IMR-90 (cell line): ENCODE measurements around the gene OR1K1. TPM values are rescaled to one million over a fixed set of nuclear protein-coding genes. Genes with fewer than 3 reads are reported as not detected.

Experiments
- ATAC-seq: fragments of 200-7000 bp; cut with Tn5 transposase; 2 replicates; pipeline ENCODE4 v1.9.1; 2020; ENCODE audit warnings: low read depth, mild to moderate bottlenecking, moderate library complexity
- BruUV-seq: library from RNA; stranded (reverse); fragments of 400-500 nt; replicated peaks from 2 replicates; lab custom pipeline; 2021; lab: Mats Ljungman, UMichigan
- CTCF ChIA-PET: fragments of 300-600 bp; formaldehyde crosslinking; extraction: SDS; loops from one replicate; lab custom pipeline; 2021; ENCODE audit warnings: antibody characterized with exemption; lab: Yijun Ruan, JAX
- POLR2A ChIA-PET: fragments of 300-600 bp; sonication (Branson Sonifier 250); formaldehyde crosslinking; loops from one replicate; lab custom pipeline; 2022; ENCODE audit warnings: antibody characterized with exemption; ENCODE audit not compliant: unreplicated experiment; lab: Charles Lee
- DNase-seq: peaks from one replicate; pipeline ENCODE4 v3.0.0; 2013
- H2AFZ ChIP-seq: replicated peaks from 2 replicates; pipeline ENCODE3; 2013; ENCODE audit warnings: low read length, mild to moderate bottlenecking; ENCODE audit not compliant: poor library complexity
- H2AK5ac ChIP-seq: 2 replicates; pipeline ENCODE4 v1.6.1; 2013; ENCODE audit warnings: low read depth, low read length, inconsistent platforms
- H2AK9ac ChIP-seq: replicated peaks from 2 replicates; pipeline ENCODE3; 2013; ENCODE audit warnings: mild to moderate bottlenecking, low read depth, low read length, moderate library complexity; ENCODE audit not compliant: poor library complexity
- H2BK120ac ChIP-seq: 2 replicates; pipeline ENCODE4 v1.6.1; 2013; ENCODE audit warnings: low read depth, low read length, inconsistent platforms
- H2BK15ac ChIP-seq: 3 replicates; pipeline ENCODE4 v1.6.1; 2013; ENCODE audit warnings: low read depth, low read length, inconsistent platforms
- H2BK20ac ChIP-seq: 2 replicates; pipeline ENCODE4 v1.6.1; 2013; ENCODE audit warnings: low read depth, mild to moderate bottlenecking, inconsistent platforms, low read length, moderate library complexity
- H2BK5ac ChIP-seq: 2 replicates; pipeline ENCODE4 v1.6.1; 2013; ENCODE audit warnings: mild to moderate bottlenecking, low read depth, low read length, inconsistent platforms; ENCODE audit not compliant: poor library complexity, severe bottlenecking
- H3K14ac ChIP-seq: replicated peaks from 2 replicates; pipeline ENCODE4 v1.6.1; 2013; ENCODE audit warnings: low read depth, low read length, inconsistent platforms
- H3K18ac ChIP-seq: 2 replicates; pipeline ENCODE4 v1.6.1; 2013; ENCODE audit warnings: low read depth, low read length, control low read depth
- H3K23ac ChIP-seq: 2 replicates; pipeline ENCODE4 v1.6.1; 2013; ENCODE audit warnings: low read depth, low read length, inconsistent platforms
- H3K27ac ChIP-seq: 2 replicates; pipeline ENCODE4 v1.5.1; 2013; ENCODE audit warnings: mild to moderate bottlenecking, control low read depth, low read length; ENCODE audit not compliant: insufficient read depth
- H3K27me3 ChIP-seq: 2 replicates; pipeline ENCODE4 v1.6.1; 2013; ENCODE audit warnings: low read length; ENCODE audit not compliant: control insufficient read depth, insufficient read depth
- H3K36me3 ChIP-seq: 2 replicates; pipeline ENCODE4 v1.6.1; 2013; ENCODE audit warnings: low read length, mixed read lengths; ENCODE audit not compliant: control insufficient read depth, insufficient read depth
- H3K4ac ChIP-seq: 2 replicates; pipeline ENCODE4 v1.6.1; 2013; ENCODE audit warnings: low read depth, low read length, inconsistent platforms
- H3K4me1 ChIP-seq: 2 replicates; pipeline ENCODE4 v1.6.1; 2013; ENCODE audit warnings: low read length, mixed read lengths; ENCODE audit not compliant: control insufficient read depth, insufficient read depth
- H3K4me2 ChIP-seq: 2 replicates; pipeline ENCODE4 v1.6.1; 2013; ENCODE audit warnings: low read depth, mild to moderate bottlenecking, control low read depth, low read length, moderate library complexity
- H3K4me3 ChIP-seq: 2 replicates; pipeline ENCODE4 v1.5.1; 2013; ENCODE audit warnings: low read depth, mild to moderate bottlenecking, control low read depth, low read length, moderate library complexity; ENCODE audit not compliant: insufficient read depth
- H3K56ac ChIP-seq: 2 replicates; pipeline ENCODE4 v1.6.1; 2013; ENCODE audit warnings: low read length, inconsistent platforms; ENCODE audit not compliant: insufficient read depth; ENCODE audit errors: extremely low read depth
- H3K79me1 ChIP-seq, 2 experiments: 2 replicates each; pipeline ENCODE4 v1.6.1; 2013; ENCODE audit warnings: low read length in 2 of 2, inconsistent platforms in 1 of 2, low read depth in 1 of 2
- H3K9ac ChIP-seq: 2 replicates; pipeline ENCODE4 v1.6.1; 2013; ENCODE audit warnings: low read depth, low read length, control low read depth
- H3K9me1 ChIP-seq: 2 replicates; pipeline ENCODE4 v1.6.1; 2013; ENCODE audit warnings: low read length, inconsistent platforms; ENCODE audit not compliant: insufficient read depth
- H3K9me3 ChIP-seq: 2 replicates; pipeline ENCODE4 v1.6.1; 2013; ENCODE audit warnings: low read length; ENCODE audit not compliant: control insufficient read depth, insufficient read depth
- H4K20me1 ChIP-seq: 2 replicates; pipeline ENCODE4 v1.6.1; 2013; ENCODE audit warnings: low read length, inconsistent platforms; ENCODE audit not compliant: insufficient read depth
- H4K5ac ChIP-seq: 2 replicates; pipeline ENCODE4 v1.6.1; 2013; ENCODE audit warnings: mild to moderate bottlenecking, low read depth, low read length, control low read depth
- H4K8ac ChIP-seq, 2 experiments: 2 replicates each; pipeline ENCODE4 v1.6.1; 2013; ENCODE audit warnings: low read depth in 2 of 2, low read length in 2 of 2, control low read depth in 1 of 2, inconsistent platforms in 1 of 2
- H4K91ac ChIP-seq: 2 replicates; pipeline ENCODE4 v1.6.1; 2013; ENCODE audit warnings: low read depth, low read length, inconsistent platforms; ENCODE audit not compliant: insufficient read depth
- BHLHE40 ChIP-seq: fragments of 150-350 bp; IDR thresholded peaks from 2 replicates; pipeline ENCODE4 v1.6.1; 2016; ENCODE audit warnings: mild to moderate bottlenecking, low read depth, low read length
- CEBPB ChIP-seq: IDR thresholded peaks from 2 replicates; pipeline ENCODE4 v1.6.1; 2012; ENCODE audit warnings: low read depth, low read length, improper control_type of control experiment
- CHD1 ChIP-seq: IDR thresholded peaks from 2 replicates; pipeline ENCODE4 v1.6.1; 2012; ENCODE audit warnings: low read depth, low read length, improper control_type of control experiment
- FOS ChIP-seq: fragments of 150-350 bp; IDR thresholded peaks from 2 replicates; pipeline ENCODE4 v1.6.1; 2016; ENCODE audit warnings: low read depth, low read length
- MAFK ChIP-seq: IDR thresholded peaks from 2 replicates; pipeline ENCODE4 v1.6.1; 2012; ENCODE audit warnings: low read depth, low read length, improper control_type of control experiment
- MAZ ChIP-seq: IDR thresholded peaks from 2 replicates; pipeline ENCODE4 v1.6.1; 2012; ENCODE audit warnings: low read depth, mild to moderate bottlenecking, low read length, improper control_type of control experiment, moderate library complexity, borderline replicate concordance
- MXI1 ChIP-seq: IDR thresholded peaks from 2 replicates; pipeline ENCODE4 v1.6.1; 2012; ENCODE audit warnings: low read depth, mild to moderate bottlenecking, low read length, moderate library complexity, borderline replicate concordance
- NFE2L2 ChIP-seq: fragments of 150-350 bp; IDR thresholded peaks from 2 replicates; pipeline ENCODE4 v1.6.1; 2016; ENCODE audit warnings: low read depth, mild to moderate bottlenecking, low read length
- POLR2A ChIP-seq: IDR thresholded peaks from 2 replicates; pipeline ENCODE4 v1.6.1; 2012; ENCODE audit warnings: mild to moderate bottlenecking, low read depth, low read length
- RAD21 ChIP-seq: IDR thresholded peaks from 2 replicates; pipeline ENCODE4 v1.6.1; 2012; ENCODE audit warnings: low read length, improper control_type of control experiment
- RCOR1 ChIP-seq: IDR thresholded peaks from 2 replicates; pipeline ENCODE4 v1.6.1; 2012; ENCODE audit warnings: mild to moderate bottlenecking, low read length, improper control_type of control experiment; ENCODE audit not compliant: insufficient replicate concordance
- RFX5 ChIP-seq: IDR thresholded peaks from 2 replicates; pipeline ENCODE4 v1.8.0; 2012; ENCODE audit warnings: low read depth, mild to moderate bottlenecking, low read length, moderate library complexity
- SMC3 ChIP-seq: fragments of 150-350 bp; IDR thresholded peaks from 2 replicates; pipeline ENCODE4 v1.6.1; 2016; ENCODE audit warnings: low read depth, mild to moderate bottlenecking, antibody characterized with exemption, low read length, moderate library complexity
- USF2 ChIP-seq: fragments of 150-350 bp; IDR thresholded peaks from 2 replicates; pipeline ENCODE4 v1.6.1; 2017; ENCODE audit warnings: mild to moderate bottlenecking, antibody characterized with exemption, low read length, low read depth
- WGBS, 2 experiments: methylation state at CpG; one replicate each; pipeline versions ENCODE4 v1.1.5 to v1.1.7; 2013; ENCODE audit warnings: missing lambda C conversion rate in 2 of 2; ENCODE audit not compliant: insufficient read length in 1 of 2; ENCODE audit errors: extremely low coverage in 2 of 2; 5-methylcytosine and 5-hydroxymethylcytosine counted together
- dilution Hi-C: fragments of 300-500 bp; cut with HindIII; formaldehyde crosslinking; loops from one replicate; pipeline ENCODE4 v1.14.3; 2018; ENCODE audit warnings: low sequenced_read_pairs; ENCODE audit not compliant: unreplicated experiment
- in situ Hi-C: fragments of 300-500 bp; cut with MboI; formaldehyde crosslinking; loops from 3 replicates; pipeline ENCODE4 v1.14.3; 2019; ENCODE audit warnings: low sequenced_read_pairs, inconsistent platforms, mixed read lengths
- intact Hi-C: fragments of 100-400 bp; cut with micrococcal nuclease; formaldehyde crosslinking; loops from 2 replicates; pipeline ENCODE4 v1.10.0; 2022
- polyA plus RNA-seq, 3 experiments: library from polyadenylated mRNA; depleted of rRNA; stranded (reverse); fragments of >200 nt; gene quantifications; 2 replicates each; pipeline ENCODE4 v1.2.3, GENCODE V29; 2012; ENCODE audit warnings: low replicate concordance in 1 of 3
- total RNA-seq: library from RNA; depleted of rRNA; stranded (reverse); fragments of >200 nt; gene quantifications from 2 replicates; pipeline ENCODE4 v1.2.3, GENCODE V29; 2012
- TF ChIP-seq, protein P1 (sequence below): conservative IDR thresholded peaks from 2 replicates; pipeline ENCODE4 v1.5.1; 2012; ENCODE audit warnings: mild to moderate bottlenecking, low read depth, low read length, improper control_type of control experiment
- TF ChIP-seq, protein P2 (sequence below): fragments of 150-350 bp; IDR thresholded peaks from 2 replicates; pipeline ENCODE4 v1.6.1; 2016; ENCODE audit warnings: low read depth, mild to moderate bottlenecking, low read length, moderate library complexity, borderline replicate concordance

The OR1K1 gene
- total and polyA plus RNA-seq, 2 of the 4 experiments (the other 2 are of a cell fraction), result not detected

DNA sequence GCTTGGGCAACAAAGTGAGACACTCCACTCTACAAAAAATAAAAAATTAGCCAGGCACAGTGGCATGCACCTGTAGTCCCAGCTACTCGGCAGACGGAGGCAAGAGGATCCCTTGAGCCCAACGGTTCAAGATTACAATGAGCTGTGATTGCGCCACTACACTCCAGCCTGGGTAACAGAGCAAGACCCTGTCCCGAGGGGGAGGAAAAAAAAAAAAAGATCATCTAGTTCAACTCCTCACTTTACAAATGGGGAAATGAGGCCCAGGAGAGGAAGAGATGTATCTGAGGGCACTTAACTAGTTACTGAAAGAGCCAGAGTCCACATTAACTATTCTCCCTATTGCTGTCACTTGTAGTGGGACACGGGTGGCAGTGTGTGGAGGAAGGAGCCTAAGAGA, 14.6 kb downstream of the OR1K1 start:
- no peak overlapping the region for H3K4me3 ChIP-seq
- no TSS peak for BruUV-seq
- no peak overlapping the region for H4K91ac ChIP-seq
- in situ Hi-C loops (loop anchor here (5.0 to 10.0 kb wide), 3 partner anchors 352 to 692 kb away; partner anchors contain the start of gene PTGS1), dilution Hi-C loops (no loop called here), intact Hi-C loops (loop anchor here (10.0 kb wide), 1 partner anchor 720 kb away; the partner anchor contains the start of gene TTLL11)
- H2AK5ac ChIP-seq, result no peak overlapping the region
- DNase-seq (no peak), ATAC-seq (no peak)
- H3K14ac ChIP-seq, result no peak overlapping the region
- no peak overlapping the region for H4K8ac ChIP-seq
- H3K4me2 ChIP-seq, result no peak overlapping the region
- H3K27ac ChIP-seq, result no peak overlapping the region
- no peak overlapping the region for H2AFZ ChIP-seq
- H3K56ac ChIP-seq, result no peak overlapping the region
- H3K79me1 ChIP-seq, result peaks cover 5 to 15% of the 10 kb centered on the region in 2 experiments; a peak in 2 of 4 replicates
- H2BK15ac ChIP-seq, result no peak overlapping the region
- no peak for TF ChIP-seq POLR2A
- TF ChIP-seq RCOR1, result no peak
- no peak for TF ChIP-seq USF2
- no peak for TF ChIP-seq BHLHE40
- TF ChIP-seq MAFK, result no peak
- no peak for TF ChIP-seq RAD21
- TF ChIP-seq, protein P1, sequence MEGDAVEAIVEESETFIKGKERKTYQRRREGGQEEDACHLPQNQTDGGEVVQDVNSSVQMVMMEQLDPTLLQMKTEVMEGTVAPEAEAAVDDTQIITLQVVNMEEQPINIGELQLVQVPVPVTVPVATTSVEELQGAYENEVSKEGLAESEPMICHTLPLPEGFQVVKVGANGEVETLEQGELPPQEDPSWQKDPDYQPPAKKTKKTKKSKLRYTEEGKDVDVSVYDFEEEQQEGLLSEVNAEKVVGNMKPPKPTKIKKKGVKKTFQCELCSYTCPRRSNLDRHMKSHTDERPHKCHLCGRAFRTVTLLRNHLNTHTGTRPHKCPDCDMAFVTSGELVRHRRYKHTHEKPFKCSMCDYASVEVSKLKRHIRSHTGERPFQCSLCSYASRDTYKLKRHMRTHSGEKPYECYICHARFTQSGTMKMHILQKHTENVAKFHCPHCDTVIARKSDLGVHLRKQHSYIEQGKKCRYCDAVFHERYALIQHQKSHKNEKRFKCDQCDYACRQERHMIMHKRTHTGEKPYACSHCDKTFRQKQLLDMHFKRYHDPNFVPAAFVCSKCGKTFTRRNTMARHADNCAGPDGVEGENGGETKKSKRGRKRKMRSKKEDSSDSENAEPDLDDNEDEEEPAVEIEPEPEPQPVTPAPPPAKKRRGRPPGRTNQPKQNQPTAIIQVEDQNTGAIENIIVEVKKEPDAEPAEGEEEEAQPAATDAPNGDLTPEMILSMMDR, result no peak
- no peak for TF ChIP-seq RFX5
- no peak for TF ChIP-seq NFE2L2
- no peak for TF ChIP-seq MAZ
- TF ChIP-seq, protein P2, sequence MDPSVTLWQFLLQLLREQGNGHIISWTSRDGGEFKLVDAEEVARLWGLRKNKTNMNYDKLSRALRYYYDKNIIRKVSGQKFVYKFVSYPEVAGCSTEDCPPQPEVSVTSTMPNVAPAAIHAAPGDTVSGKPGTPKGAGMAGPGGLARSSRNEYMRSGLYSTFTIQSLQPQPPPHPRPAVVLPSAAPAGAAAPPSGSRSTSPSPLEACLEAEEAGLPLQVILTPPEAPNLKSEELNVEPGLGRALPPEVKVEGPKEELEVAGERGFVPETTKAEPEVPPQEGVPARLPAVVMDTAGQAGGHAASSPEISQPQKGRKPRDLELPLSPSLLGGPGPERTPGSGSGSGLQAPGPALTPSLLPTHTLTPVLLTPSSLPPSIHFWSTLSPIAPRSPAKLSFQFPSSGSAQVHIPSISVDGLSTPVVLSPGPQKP, result no peak
- no peak for TF ChIP-seq CHD1
- no peak for TF ChIP-seq FOS
- no peak for TF ChIP-seq CEBPB
- no peak for TF ChIP-seq MXI1
- TF ChIP-seq SMC3, result no peak
- no peaks in the 10 kb centered on the region for H4K20me1 ChIP-seq
- H3K36me3 ChIP-seq, result peaks cover 12% of the 10 kb centered on the region
- H3K4ac ChIP-seq, result peak overlapping the region; percentile 42; the same call in 1 of the 2 replicates
- H3K9me3 ChIP-seq, result no peaks in the 10 kb centered on the region
- H2BK5ac ChIP-seq, result no peak overlapping the region
- POLR2A ChIA-PET, result no interaction called here
- no peak overlapping the region for H2AK9ac ChIP-seq
- no peaks in the 10 kb centered on the region for H3K4me1 ChIP-seq
- no peaks in the 10 kb centered on the region for H3K9me1 ChIP-seq
- H3K18ac ChIP-seq, result no peak overlapping the region
- H3K23ac ChIP-seq, result no peak overlapping the region
- CTCF ChIA-PET, result interaction anchor here (0.6 kb wide), 1 partner anchor 1724 kb away, joined by 3 read pairs; no protein-coding TSS in a partner anchor
- H3K9ac ChIP-seq, result no peak overlapping the region
- WGBS, 2 experiments, result no CpG with 5 or more reads among the region's 6 CpGs
- no peak overlapping the region for H2BK20ac ChIP-seq
- H3K27me3 ChIP-seq, result no peaks in the 10 kb centered on the region
- H2BK120ac ChIP-seq, result no peak overlapping the region
- no peak overlapping the region for H4K5ac ChIP-seq
